HG03139 (cell line): ENCODE measurements around the gene SOX4.

Experiments used
- ATAC-seq: cut with Tn5 transposase; IDR thresholded peaks from one replicate; pipeline ENCODE4 v1.9.1; 2021; ENCODE audit not compliant: unreplicated experiment

The SOX4 gene

GRCh38 chr6:21612067-21612745 is 18.7 kb downstream of the SOX4 start:
- ATAC-seq = no peak

- no peak for ATAC-seq
These were observed 20.3 kb downstream of the SOX4 start for GRCh38 chr6:21613809-21614208.

- ATAC-seq = no peak
These were observed 20.7 kb downstream of the SOX4 start for GRCh38 chr6:21614226-21614625.

DNA sequence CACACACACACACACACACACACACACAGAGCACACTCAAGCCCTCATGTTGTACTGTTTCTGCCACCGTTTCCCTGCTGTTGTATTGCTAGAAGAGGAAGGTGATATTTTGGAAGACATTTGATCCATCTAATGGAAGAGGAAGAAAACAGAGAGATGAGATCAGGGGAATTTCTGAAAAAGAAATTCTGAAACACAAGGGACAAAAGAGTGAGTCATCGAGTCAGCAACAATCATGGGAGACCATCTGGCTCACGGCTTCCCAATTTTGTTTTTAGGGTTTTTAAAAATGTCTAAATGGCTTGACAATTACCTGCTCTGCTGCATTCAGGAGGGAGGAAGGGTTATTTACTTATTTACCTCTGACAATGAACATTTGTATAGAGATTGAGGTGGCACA is 22.0 kb downstream of the SOX4 start:
- ATAC-seq = no peak

GRCh38 chr6:21616005-21616404 is 22.5 kb downstream of the SOX4 start:
- ATAC-seq = no peak

- no peak for ATAC-seq
These were observed 32.1 kb downstream of the SOX4 start for GRCh38 chr6:21625642-21626041.

GRCh38 chr6:21626756-21627155 is 33.2 kb downstream of the SOX4 start:
- no peak for ATAC-seq

DNA sequence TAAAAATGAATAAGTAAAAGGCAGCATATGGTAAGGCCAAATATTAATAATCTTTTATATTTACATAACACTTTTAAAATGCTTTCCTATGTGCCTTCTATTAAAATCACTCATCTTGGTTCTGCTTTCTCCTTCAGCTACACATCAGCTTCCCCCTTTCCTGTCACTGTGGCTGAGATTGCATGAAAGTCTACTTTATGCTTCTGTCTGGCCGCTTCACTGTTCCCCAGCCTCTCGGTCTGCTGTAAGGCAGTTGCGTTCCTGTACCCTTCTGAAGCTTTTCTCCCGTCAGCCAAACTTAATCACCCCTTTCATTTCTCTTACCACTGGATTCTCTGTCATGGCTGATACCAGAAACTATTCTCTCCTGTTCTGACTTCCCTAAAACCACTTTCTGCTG is 34.6 kb downstream of the SOX4 start:
- no peak for ATAC-seq

- no peak for ATAC-seq
These were observed 40.1 kb downstream of the SOX4 start for GRCh38 chr6:21633511-21634109.

DNA sequence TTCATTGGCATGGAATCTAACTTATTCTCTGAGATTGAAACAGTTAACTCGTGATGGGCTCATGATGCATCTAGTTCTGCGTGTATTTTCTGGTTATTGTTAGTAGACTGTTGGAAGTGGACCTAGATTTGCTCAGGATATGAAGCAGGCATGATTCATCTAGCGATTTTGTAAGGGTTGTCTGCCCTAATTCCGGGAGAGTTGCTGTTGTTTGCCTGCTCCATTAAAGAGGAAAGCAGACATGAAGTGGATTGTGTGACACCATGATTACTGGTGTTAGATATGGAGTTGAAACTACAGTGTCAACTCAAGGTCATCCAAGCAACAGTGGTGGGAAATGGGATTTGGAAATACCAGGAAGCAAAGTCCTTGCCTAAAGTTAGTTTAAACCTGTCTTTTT is 41.0 kb downstream of the SOX4 start:
- no peak for ATAC-seq

- no peak for ATAC-seq
These were observed 43.3 kb downstream of the SOX4 start for GRCh38 chr6:21636876-21637275.

DNA sequence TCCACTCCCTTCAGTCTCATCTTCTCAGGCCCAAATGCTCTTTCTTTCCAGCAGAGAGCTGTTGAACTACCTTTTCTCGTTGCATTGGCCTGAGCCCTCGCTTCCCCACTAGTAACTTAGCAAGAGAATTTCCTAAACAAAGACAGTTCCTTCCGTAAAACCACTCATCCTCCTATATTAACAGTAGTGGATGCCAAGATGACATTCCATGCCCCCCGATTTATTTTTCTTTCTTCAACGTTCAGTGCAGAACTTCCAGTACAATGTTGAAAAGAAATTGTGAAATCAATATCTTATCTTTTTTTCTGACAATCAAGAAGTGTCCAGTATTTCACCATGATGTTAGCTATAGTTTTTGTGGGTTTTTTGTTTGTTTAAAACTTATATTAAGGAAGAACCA is 45.8 kb downstream of the SOX4 start:
- ATAC-seq = no peak
